PFSK-1 (cell line): ENCODE results near the gene CLCN1.

Source experiments
- FOXP2 ChIP-seq: optimal IDR thresholded peaks from 2 replicates; pipeline ENCODE3; 2011; ENCODE audit warnings: borderline replicate concordance, control low read depth, inconsistent platforms; ENCODE audit not compliant: insufficient read depth; ENCODE audit errors: extremely low read length, extremely low read depth
- POLR2AphosphoS5 ChIP-seq: IDR thresholded peaks from 2 replicates; pipeline ENCODE4 v1.6.1; 2012; ENCODE audit warnings: low read depth, mild to moderate bottlenecking, control low read depth, low read length, moderate library complexity
- SIN3A ChIP-seq: IDR thresholded peaks from 2 replicates; pipeline ENCODE4 v1.6.1; 2012; ENCODE audit warnings: mild to moderate bottlenecking, low read length, moderate library complexity, borderline replicate concordance; ENCODE audit not compliant: insufficient read depth
- TAF1 ChIP-seq: IDR thresholded peaks from 2 replicates; pipeline ENCODE4 v1.6.1; 2012; ENCODE audit warnings: low read length, control low read depth, borderline replicate concordance; ENCODE audit not compliant: insufficient read depth
- TF ChIP-seq, protein P1 (sequence below), 2 experiments: IDR thresholded peaks; 2 replicates each; pipeline versions ENCODE4 v1.6.1 to v1.8.0; 2011 to 2012; ENCODE audit warnings: low read depth in 2 of 2, low read length in 2 of 2, control low read depth in 1 of 2, inconsistent platforms in 1 of 2, mild to moderate bottlenecking in 1 of 2, moderate library complexity in 1 of 2; ENCODE audit not compliant: insufficient read depth in 1 of 2

Gene CLCN1

DNA sequence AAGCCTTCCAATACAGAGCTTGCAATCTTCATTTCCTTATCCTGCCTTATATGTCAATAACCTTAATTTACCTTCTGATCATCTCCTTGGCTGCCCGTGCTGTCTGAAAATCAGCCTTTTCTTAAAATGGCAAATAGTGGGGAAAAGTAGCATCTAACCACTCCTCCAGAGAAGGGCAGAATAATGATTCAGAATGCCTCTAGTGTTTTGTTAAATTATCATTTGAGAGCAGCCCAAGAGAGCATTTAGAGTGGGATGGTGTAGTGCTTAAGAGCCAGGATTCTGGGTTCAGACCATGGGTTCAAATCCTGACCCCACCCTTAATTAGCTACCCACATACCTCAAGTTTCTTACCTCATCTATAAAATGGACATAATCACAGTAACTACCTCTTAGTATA, 35.8 kb upstream of the CLCN1 start:
- TF ChIP-seq TAF1 (no peak), SIN3A (no peak), FOXP2 (no peak), POLR2AphosphoS5 (no peak)
- TF ChIP-seq, protein P1, sequence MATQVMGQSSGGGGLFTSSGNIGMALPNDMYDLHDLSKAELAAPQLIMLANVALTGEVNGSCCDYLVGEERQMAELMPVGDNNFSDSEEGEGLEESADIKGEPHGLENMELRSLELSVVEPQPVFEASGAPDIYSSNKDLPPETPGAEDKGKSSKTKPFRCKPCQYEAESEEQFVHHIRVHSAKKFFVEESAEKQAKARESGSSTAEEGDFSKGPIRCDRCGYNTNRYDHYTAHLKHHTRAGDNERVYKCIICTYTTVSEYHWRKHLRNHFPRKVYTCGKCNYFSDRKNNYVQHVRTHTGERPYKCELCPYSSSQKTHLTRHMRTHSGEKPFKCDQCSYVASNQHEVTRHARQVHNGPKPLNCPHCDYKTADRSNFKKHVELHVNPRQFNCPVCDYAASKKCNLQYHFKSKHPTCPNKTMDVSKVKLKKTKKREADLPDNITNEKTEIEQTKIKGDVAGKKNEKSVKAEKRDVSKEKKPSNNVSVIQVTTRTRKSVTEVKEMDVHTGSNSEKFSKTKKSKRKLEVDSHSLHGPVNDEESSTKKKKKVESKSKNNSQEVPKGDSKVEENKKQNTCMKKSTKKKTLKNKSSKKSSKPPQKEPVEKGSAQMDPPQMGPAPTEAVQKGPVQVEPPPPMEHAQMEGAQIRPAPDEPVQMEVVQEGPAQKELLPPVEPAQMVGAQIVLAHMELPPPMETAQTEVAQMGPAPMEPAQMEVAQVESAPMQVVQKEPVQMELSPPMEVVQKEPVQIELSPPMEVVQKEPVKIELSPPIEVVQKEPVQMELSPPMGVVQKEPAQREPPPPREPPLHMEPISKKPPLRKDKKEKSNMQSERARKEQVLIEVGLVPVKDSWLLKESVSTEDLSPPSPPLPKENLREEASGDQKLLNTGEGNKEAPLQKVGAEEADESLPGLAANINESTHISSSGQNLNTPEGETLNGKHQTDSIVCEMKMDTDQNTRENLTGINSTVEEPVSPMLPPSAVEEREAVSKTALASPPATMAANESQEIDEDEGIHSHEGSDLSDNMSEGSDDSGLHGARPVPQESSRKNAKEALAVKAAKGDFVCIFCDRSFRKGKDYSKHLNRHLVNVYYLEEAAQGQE (IDR thresholded peaks at IDR 0.05; ENCODE audit: insufficient read depth in 1 of 2, low read depth in 2 of 2, low read length in 2 of 2): no peak

DNA sequence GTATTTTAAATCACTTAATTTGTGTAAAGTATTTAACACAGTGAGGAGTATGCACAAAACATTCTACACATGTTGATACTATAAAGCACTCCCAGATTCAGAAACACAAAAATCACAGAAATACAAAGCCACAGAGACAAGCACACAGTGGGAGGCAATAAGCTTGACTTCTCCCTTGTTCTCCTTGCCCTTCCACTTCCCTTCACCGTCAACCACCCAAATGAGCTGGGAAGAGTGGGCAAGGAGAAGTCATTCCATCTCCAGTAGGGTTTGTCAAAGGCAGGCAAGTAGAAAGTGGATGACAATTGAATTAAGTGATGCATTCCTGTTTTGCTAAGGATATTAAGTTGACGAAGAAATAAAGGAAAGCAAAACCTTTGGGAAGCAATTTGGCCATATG, 35.3 kb upstream of the CLCN1 start:
- TF ChIP-seq TAF1: no peak
- TF ChIP-seq FOXP2: no peak
- TF ChIP-seq POLR2AphosphoS5: no peak
- TF ChIP-seq, protein P1 (IDR thresholded peaks at IDR 0.05; ENCODE audit: insufficient read depth in 1 of 2, low read depth in 2 of 2, low read length in 2 of 2): no peak
- TF ChIP-seq SIN3A: no peak

DNA sequence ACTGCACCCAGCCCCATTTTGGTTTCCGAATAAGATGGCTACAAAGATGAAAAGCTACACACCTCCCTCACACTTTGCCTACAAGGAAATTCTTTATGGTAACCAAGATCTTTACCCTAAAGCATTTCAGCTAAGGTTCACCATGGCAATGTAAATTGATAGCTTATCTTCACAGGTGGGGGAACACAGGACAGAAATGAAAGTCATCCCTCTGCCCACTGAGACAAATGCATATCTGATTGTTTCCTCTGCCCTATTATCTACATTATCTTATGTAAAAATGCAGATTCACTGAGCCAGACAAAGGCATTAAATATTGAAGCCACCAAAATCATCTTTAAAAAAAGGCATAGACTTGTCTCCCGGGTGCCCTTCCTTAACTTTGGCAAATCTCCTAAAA, 34.4 kb upstream of the CLCN1 start:
- no peak for TF ChIP-seq SIN3A

DNA sequence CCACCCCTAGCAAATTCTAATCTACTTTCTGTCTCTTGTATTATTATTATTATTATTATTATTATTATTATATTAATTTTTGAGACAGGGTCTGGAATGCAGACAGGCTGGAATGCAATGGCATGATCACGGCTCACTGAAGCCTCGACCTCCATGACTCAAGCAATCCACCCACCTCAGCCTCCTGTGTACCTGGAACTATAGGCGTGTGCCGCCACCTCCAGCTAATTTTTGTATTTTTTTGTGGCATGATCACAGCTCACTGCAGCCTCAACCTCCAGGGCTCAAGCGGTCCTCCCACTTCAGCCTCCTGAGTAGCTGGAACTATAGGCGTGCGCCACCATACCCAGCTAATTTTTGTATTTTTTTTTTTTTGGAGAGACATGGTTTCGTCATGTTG, 33.8 kb upstream of the CLCN1 start:
- TF ChIP-seq FOXP2 (no peak), SIN3A (no peak), POLR2AphosphoS5 (no peak)
- TF ChIP-seq, protein P1 (IDR thresholded peaks at IDR 0.05; ENCODE audit: insufficient read depth in 1 of 2, low read depth in 2 of 2, low read length in 2 of 2): no peak

DNA sequence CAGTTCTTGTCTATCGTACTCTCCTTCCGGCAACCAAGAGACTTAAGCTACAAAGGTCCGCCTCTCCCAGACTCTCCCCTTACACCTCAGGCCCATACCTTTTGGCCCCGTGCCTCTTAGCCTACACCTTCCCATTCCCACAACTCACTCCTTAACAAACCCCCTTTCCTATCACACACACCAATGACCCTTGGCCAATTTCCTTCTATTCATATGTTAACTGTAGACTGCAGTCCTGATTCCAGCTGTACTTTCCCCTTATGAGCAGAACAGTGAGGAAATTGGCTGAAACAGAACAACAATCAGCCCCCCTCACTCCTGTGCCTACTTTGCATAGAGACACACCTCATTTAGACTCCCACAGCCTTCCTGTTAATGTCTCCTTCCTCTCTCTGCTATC, 32.5 kb upstream of the CLCN1 start:
- TF ChIP-seq TAF1 (no peak), POLR2AphosphoS5 (no peak)

DNA sequence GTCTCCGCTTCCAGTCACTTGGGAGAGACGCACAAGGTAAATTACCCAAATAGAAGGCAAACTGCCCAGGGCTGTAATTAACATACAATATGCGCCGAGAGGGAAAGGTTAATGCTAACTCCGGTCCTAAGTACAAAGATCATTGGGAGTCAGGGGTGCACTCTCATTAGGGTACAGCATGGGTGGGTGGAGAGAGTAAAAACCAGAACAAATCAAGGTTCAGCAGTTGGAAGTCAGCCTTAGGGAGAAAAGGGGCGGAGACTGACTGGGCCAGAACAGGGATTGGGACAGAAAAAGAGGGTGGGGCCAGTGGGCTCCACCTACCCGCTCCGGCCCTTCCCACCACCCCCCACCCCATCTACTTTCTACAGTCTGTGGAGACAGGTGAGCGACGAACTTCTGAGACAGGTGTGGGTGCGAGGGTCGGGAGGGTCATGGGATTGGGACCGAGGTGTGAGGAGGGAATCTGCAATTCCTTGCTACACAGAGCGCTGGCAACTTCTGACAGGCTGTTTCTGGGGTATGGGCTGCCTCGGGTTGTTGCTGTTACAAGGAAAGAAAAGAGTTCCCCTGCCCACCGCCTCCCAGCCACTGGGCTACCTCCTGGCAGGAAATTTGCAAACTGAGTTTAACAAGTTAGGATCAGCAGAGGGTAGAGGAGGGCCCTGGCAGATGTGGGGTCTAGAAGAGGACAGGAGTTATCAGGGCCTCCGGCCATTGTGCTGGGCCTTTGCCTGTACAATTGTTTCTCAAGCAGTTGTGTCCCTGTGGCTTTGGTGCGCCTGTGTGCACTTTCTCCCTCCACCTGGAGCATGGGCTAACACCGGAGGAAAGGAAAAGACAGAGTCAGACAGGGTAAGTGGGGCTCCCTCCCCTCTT, 31.1 kb upstream of the CLCN1 start, which contains the start of gene TMEM139:
Gene TMEM139, plus strand, starts transcription at position 368 of the 879 bp plus-strand sequence. CDS start 1,000 bp downstream, outside the sequence.
- TF ChIP-seq, protein P1 (IDR thresholded peaks at IDR 0.05; ENCODE audit: insufficient read depth in 1 of 2, low read depth in 2 of 2, low read length in 2 of 2): no peak
